Ecto neural progenitor cell (in vitro differentiated cells): ENCODE data around the gene PIGX.
"Not testable (repeated sequence)": the region's sequence is repeated elsewhere in the genome, so short reads cannot be mapped to it uniquely, and the experiment has no call there.

ENCODE experiments used
- DNase-seq: peaks from one replicate; pipeline ENCODE4 v3.0.0-alpha.2; 2018; ENCODE audit warnings: low spot score

Gene PIGX

GRCh38 chr3:196706327-196706726, 5.8 kb upstream of the PIGX start:
- DNase-seq: no peak

GRCh38 chr3:196706731-196707130, 5.4 kb upstream of the PIGX start:
- no peak for DNase-seq

GRCh38 chr3:196707566-196707965, 4.6 kb upstream of the PIGX start:
- DNase-seq: no peak

- no peak for DNase-seq
Observed at GRCh38 chr3:196708467-196708866, 3.7 kb upstream of the PIGX start.

- DNase-seq: no peak
Observed at GRCh38 chr3:196712514-196713413, 587 bp downstream of the PIGX start.

GRCh38 chr3:196717162-196717561, 5.0 kb downstream of the PIGX start:
- DNase-seq: not testable (repeated sequence)

- DNase-seq: no peak
Observed at GRCh38 chr3:196721097-196721496, 8.9 kb downstream of the PIGX start.

- no peak for DNase-seq
Observed at GRCh38 chr3:196726788-196727675, 14.9 kb downstream of the PIGX start.

- DNase-seq: no peak
Observed at GRCh38 chr3:196735751-196736150, 23.6 kb downstream of the PIGX start.

- DNase-seq: no peak
Observed at GRCh38 chr3:196736670-196737374, 24.6 kb downstream of the PIGX start.

- DNase-seq: no peak
Observed at GRCh38 chr3:196737655-196738054, 25.5 kb downstream of the PIGX start.

- DNase-seq: peak; percentile 91
Observed at GRCh38 chr3:196739671-196740480, 27.7 kb downstream of the PIGX start, which contains the start of gene PAK2. Gene PAK2 (plus strand): TSS chr3:196739857. CDS start chr3:196782647, 42,790 bp downstream.

GRCh38 chr3:196740481-196741248, 28.5 kb downstream of the PIGX start:
- no peak for DNase-seq

GRCh38 chr3:196741249-196741889, 29.2 kb downstream of the PIGX start:
- no peak for DNase-seq

GRCh38 chr3:196743569-196743968, 31.4 kb downstream of the PIGX start:
- not testable (repeated sequence) for DNase-seq

GRCh38 chr3:196749125-196749524, 36.9 kb downstream of the PIGX start:
- no peak for DNase-seq

- no peak for DNase-seq
Observed at GRCh38 chr3:196753201-196753600, 41.0 kb downstream of the PIGX start.

- no peak for DNase-seq
Observed at GRCh38 chr3:196754091-196754981, 42.2 kb downstream of the PIGX start.

GRCh38 chr3:196756732-196757131, 44.6 kb downstream of the PIGX start:
- DNase-seq: no peak
